Epidermal melanocyte (primary cell): Measurements from ENCODE around the gene CD2AP.
"Not testable (repeated sequence)": the region's sequence is repeated elsewhere in the genome, so short reads cannot be mapped to it uniquely, and the experiment has no call there.

Experiments used
- DNase-seq: peaks from one replicate; pipeline ENCODE4 v3.0.0; 2011; ENCODE audit warnings: low spot score; ENCODE audit not compliant: insufficient read length

CD2AP gene

GRCh38 chr6:47566602-47567001, 89.0 kb downstream of the CD2AP start:
- DNase-seq, result not testable (repeated sequence)

- no peak for DNase-seq
Observed at GRCh38 chr6:47567586-47567985, 90.0 kb downstream of the CD2AP start.

GRCh38 chr6:47571488-47571887, 93.9 kb downstream of the CD2AP start:
- DNase-seq, result no peak

GRCh38 chr6:47573109-47573508, 95.5 kb downstream of the CD2AP start:
- no peak for DNase-seq

- no peak for DNase-seq
Observed at GRCh38 chr6:47574789-47575188, 97.2 kb downstream of the CD2AP start.

- no peak for DNase-seq
Observed at GRCh38 chr6:47579040-47579439, 101.5 kb downstream of the CD2AP start.

GRCh38 chr6:47581591-47581990, 104.0 kb downstream of the CD2AP start:
- DNase-seq, result no peak

GRCh38 chr6:47587493-47587892, 109.9 kb downstream of the CD2AP start:
- no peak for DNase-seq

GRCh38 chr6:47592131-47592840, 114.7 kb downstream of the CD2AP start:
- DNase-seq, result no peak

- no peak for DNase-seq
Observed at GRCh38 chr6:47593979-47594378, 116.4 kb downstream of the CD2AP start.

GRCh38 chr6:47595785-47596184, 118.2 kb downstream of the CD2AP start:
- DNase-seq, result no peak

- DNase-seq, result no peak
Observed at GRCh38 chr6:47598367-47598766, 120.8 kb downstream of the CD2AP start.

GRCh38 chr6:47599512-47599911, 121.9 kb downstream of the CD2AP start:
- no peak for DNase-seq

- DNase-seq, result no peak
Observed at GRCh38 chr6:47603227-47603626, 125.6 kb downstream of the CD2AP start.

GRCh38 chr6:47603995-47604394, 126.4 kb downstream of the CD2AP start:
- no peak for DNase-seq

GRCh38 chr6:47621838-47622449, 144.4 kb downstream of the CD2AP start:
- DNase-seq, result no peak

GRCh38 chr6:47626782-47627181, 149.2 kb downstream of the CD2AP start:
- no peak for DNase-seq

- DNase-seq, result no peak
Observed at GRCh38 chr6:47628448-47629272, 151.1 kb downstream of the CD2AP start.

- no peak for DNase-seq
Observed at GRCh38 chr6:47629954-47630353, 152.4 kb downstream of the CD2AP start.

- DNase-seq, result no peak
Observed at GRCh38 chr6:47630587-47630986, 153.0 kb downstream of the CD2AP start.

GRCh38 chr6:47631269-47631772, 153.7 kb downstream of the CD2AP start:
- DNase-seq, result no peak

GRCh38 chr6:47631797-47632196, 154.2 kb downstream of the CD2AP start:
- no peak for DNase-seq
